AG04450 (cell line): Measurements from ENCODE around the gene PTPRS. TPM values are rescaled to one million over a fixed set of nuclear protein-coding genes. Genes with fewer than 3 reads are reported as not detected.
"Not testable (repeated sequence)": the region's sequence is repeated elsewhere in the genome, so short reads cannot be mapped to it uniquely, and the experiment has no call there.

Experiments
- CTCF ChIA-PET: fragments of 300-600, 350-600 bp; formaldehyde crosslinking; extraction: SDS; loops from one replicate; lab custom pipeline; 2022; ENCODE audit warnings: antibody characterized with exemption, inconsistent platforms; lab: Charles Lee
- POLR2A ChIA-PET: fragments of 350-600 bp; formaldehyde crosslinking; extraction: SDS; loops from one replicate; lab custom pipeline; 2021; ENCODE audit warnings: antibody characterized with exemption, inconsistent platforms; lab: Yijun Ruan, JAX
- DNase-seq: peaks from one replicate; pipeline ENCODE4 v3.0.0-alpha.2; 2011; ENCODE audit warnings: low read depth, low spot score
- H3K27ac ChIP-seq: one replicate; pipeline ENCODE4 v1.5.1; 2012; ENCODE audit warnings: low read depth, low read length, control low read depth
- H3K27me3 ChIP-seq: one replicate; pipeline ENCODE4 v1.6.0; 2012; ENCODE audit warnings: low read length; ENCODE audit not compliant: control insufficient read depth, insufficient read depth
- H3K4me3 ChIP-seq: 2 replicates; pipeline ENCODE4 v1.5.1; 2011; ENCODE audit warnings: mild to moderate bottlenecking, low read depth, low read length, control low read depth
- H3K9me3 ChIP-seq: 2 replicates; pipeline ENCODE4 v1.5.1; 2012; ENCODE audit warnings: low read length; ENCODE audit not compliant: control insufficient read depth, insufficient read depth
- CTCF ChIP-seq: IDR thresholded peaks from 2 replicates; pipeline ENCODE4 v1.5.1; 2011; ENCODE audit warnings: low read depth, low read length, control low read depth, inconsistent platforms
- polyA minus RNA-seq: library from RNA; depleted of rRNA, polyadenylated mRNA; stranded (reverse); fragments of >200 nt; gene quantifications from 2 replicates; pipeline ENCODE4 v1.2.3, GENCODE V29; 2011; rRNA and poly(A)+ RNA removed
- polyA plus RNA-seq: library from polyadenylated mRNA; depleted of rRNA; stranded (reverse); fragments of >200 nt; gene quantifications from 2 replicates; pipeline ENCODE4 v1.2.3, GENCODE V29; 2011; rRNA removed

Gene PTPRS
- 26.5 and 34.8 TPM in 2 replicates for polyA plus RNA-seq
- polyA minus RNA-seq: 144 and 184 TPM in 2 replicates

GRCh38 chr19:5340637-5341447 is at the start of gene PTPRS:
Gene PTPRS, minus strand, starts transcription at chr19:5340812. Its CDS starts 54,672 bp downstream, at chr19:5286140.
- ChIA-PET CTCF (no interaction called here), POLR2A (interaction anchor here (0.6 to 1.5 kb wide), 3 partner anchors 32 to 430 kb away, joined by 3 to 9 read pairs (median 8); no protein-coding TSS in a partner anchor)
- peaks cover 14% of the 10 kb centered on the region for H3K27me3 ChIP-seq
- peak within 1 kb of the TSS; percentile 73 for H3K4me3 ChIP-seq
- TF ChIP-seq CTCF: no peak
- no peaks in the 10 kb centered on the region for H3K9me3 ChIP-seq
- H3K27ac ChIP-seq: peak within 1 kb of the TSS; percentile 31
- peak; percentile 24 for DNase-seq

- CTCF ChIA-PET: no interaction called here
- Histone ChIP-seq H3K27me3 (peaks cover 24% of the 10 kb centered on the region), H3K27ac (no peak overlapping the region), H3K4me3 (no peak overlapping the region), H3K9me3 (no peaks in the 10 kb centered on the region)
- DNase-seq: no peak
- no peak for TF ChIP-seq CTCF
- POLR2A ChIA-PET: no interaction called here
Measured at GRCh38 chr19:5389353-5389752, 48.7 kb upstream of the PTPRS start.

GRCh38 chr19:5387472-5387871 is 46.9 kb upstream of the PTPRS start:
- Histone ChIP-seq H3K27ac (no peak overlapping the region), H3K4me3 (no peak overlapping the region), H3K9me3 (peaks cover 2% of the 10 kb centered on the region), H3K27me3 (peaks cover 14% of the 10 kb centered on the region)
- CTCF ChIA-PET: no interaction called here
- no peak for DNase-seq
- no peak for TF ChIP-seq CTCF
- POLR2A ChIA-PET: no interaction called here

GRCh38 chr19:5386841-5387240 is 46.2 kb upstream of the PTPRS start:
- no peak overlapping the region for H3K27ac ChIP-seq
- peaks cover 8% of the 10 kb centered on the region for H3K9me3 ChIP-seq
- no peak for DNase-seq
- CTCF ChIA-PET: no interaction called here
- peaks cover 12% of the 10 kb centered on the region for H3K27me3 ChIP-seq
- TF ChIP-seq CTCF: no peak
- POLR2A ChIA-PET: interaction anchor here (0.6 kb wide), 1 partner anchor 104 kb away, joined by 4 read pairs; no protein-coding TSS in a partner anchor
- no peak overlapping the region for H3K4me3 ChIP-seq

GRCh38 chr19:5381197-5381596 is 40.6 kb upstream of the PTPRS start:
- DNase-seq, H3K4me3 ChIP-seq, H3K27ac ChIP-seq, CTCF ChIA-PET, POLR2A ChIA-PET, H3K27me3 ChIP-seq: not testable (repeated sequence)
- peaks cover 11% of the 10 kb centered on the region for H3K9me3 ChIP-seq
